Superior temporal gyrus (tissue), 1 donor: Measurements from ENCODE around the gene SLC3A2.

Source experiments
- DNase-seq: peaks from one replicate; pipeline ENCODE4 v3.0.0-alpha.2; 2016; ENCODE audit errors: extremely low spot score

The SLC3A2 gene

GRCh38 chr11:62880231-62880802, 379 bp upstream of the SLC3A2 start:
- peak; percentile 79 for DNase-seq

GRCh38 chr11:62881579-62882430, 1.1 kb downstream of the SLC3A2 start:
- peak; percentile 83 for DNase-seq

GRCh38 chr11:62882431-62882749, 1.7 kb downstream of the SLC3A2 start:
- DNase-seq: no peak

GRCh38 chr11:62882788-62883501, 2.2 kb downstream of the SLC3A2 start:
- no peak for DNase-seq

- no peak for DNase-seq
Observed at GRCh38 chr11:62883673-62884072, 3.0 kb downstream of the SLC3A2 start.

- DNase-seq: no peak
Observed at GRCh38 chr11:62885137-62885750, 4.5 kb downstream of the SLC3A2 start.

- no peak for DNase-seq
Observed at GRCh38 chr11:62888406-62888805, 7.7 kb downstream of the SLC3A2 start.

GRCh38 chr11:62889126-62889483, 8.4 kb downstream of the SLC3A2 start:
- no peak for DNase-seq

GRCh38 chr11:62889484-62890437, 9.1 kb downstream of the SLC3A2 start:
- no peak for DNase-seq

GRCh38 chr11:62892077-62892922, 11.6 kb downstream of the SLC3A2 start:
- DNase-seq: no peak

- DNase-seq: no peak
Observed at GRCh38 chr11:62895501-62895900, 14.8 kb downstream of the SLC3A2 start.

GRCh38 chr11:62896049-62896448, 15.4 kb downstream of the SLC3A2 start:
- DNase-seq: no peak

- no peak for DNase-seq
Observed at GRCh38 chr11:62897311-62897710, 16.6 kb downstream of the SLC3A2 start.

- no peak for DNase-seq
Observed at GRCh38 chr11:62898027-62898426, 17.3 kb downstream of the SLC3A2 start.

GRCh38 chr11:62902932-62903331, 22.2 kb downstream of the SLC3A2 start:
- DNase-seq: no peak

- DNase-seq: no peak
Observed at GRCh38 chr11:62905296-62905695, 24.6 kb downstream of the SLC3A2 start.

- DNase-seq: peak; percentile 96
Observed at GRCh38 chr11:62905927-62906531, 25.3 kb downstream of the SLC3A2 start.

GRCh38 chr11:62908468-62909072, 27.9 kb downstream of the SLC3A2 start:
- no peak for DNase-seq

- DNase-seq: peak; percentile 36
Observed at GRCh38 chr11:62909107-62909894, 28.6 kb downstream of the SLC3A2 start.
